Astrocyte (in vitro differentiated cells and primary cell): ENCODE results near the gene GUCY2F. TPM values are rescaled to one million over a fixed set of nuclear protein-coding genes. Genes with fewer than 3 reads are reported as not detected.
A peak's percentile ranks its signal among the peaks of the same experiment; 100 is the strongest.

Source experiments
- DNase-seq: peaks from one replicate; pipeline ENCODE4 v3.0.0-alpha.2; 2010; ENCODE audit warnings: low read depth
- FAIRE-seq: peaks from 2 replicates; lab custom pipeline; 2011; peaks lifted over from hg19 to GRCh38; lab: Jason Lieb, UNC
- H2AFZ ChIP-seq: 2 replicates; pipeline ENCODE4 v1.6.0; 2012; ENCODE audit warnings: low read depth, low read length, inconsistent platforms
- H3K27ac ChIP-seq: 2 replicates; pipeline ENCODE4 v1.5.1; 2011; ENCODE audit warnings: low read depth, low read length, inconsistent platforms
- H3K27me3 ChIP-seq: 2 replicates; pipeline ENCODE4 v1.6.0; 2011; ENCODE audit warnings: low read length, inconsistent platforms; ENCODE audit not compliant: insufficient read depth
- H3K36me3 ChIP-seq: 2 replicates; pipeline ENCODE4 v1.5.1; 2011; ENCODE audit warnings: low read length, inconsistent platforms; ENCODE audit not compliant: insufficient read depth
- H3K4me1 ChIP-seq: 2 replicates; pipeline ENCODE4 v1.5.1; 2011; ENCODE audit warnings: low read length, inconsistent platforms; ENCODE audit not compliant: insufficient read depth
- H3K4me2 ChIP-seq: 2 replicates; pipeline ENCODE4 v1.6.0; 2012; ENCODE audit warnings: low read length, inconsistent platforms
- H3K4me3 ChIP-seq: 2 replicates; pipeline ENCODE4 v1.5.1; 2011; ENCODE audit warnings: low read depth, mild to moderate bottlenecking, low read length, inconsistent platforms; ENCODE audit not compliant: insufficient read depth
- H3K79me2 ChIP-seq: 2 replicates; pipeline ENCODE4 v1.6.0; 2012; ENCODE audit warnings: mild to moderate bottlenecking, low read length, inconsistent platforms; ENCODE audit not compliant: insufficient read depth
- H3K9ac ChIP-seq: 2 replicates; pipeline ENCODE4 v1.6.0; 2012; ENCODE audit warnings: mild to moderate bottlenecking, low read length, inconsistent platforms
- H3K9me3 ChIP-seq: 2 replicates; pipeline ENCODE4 v1.5.1; 2012; ENCODE audit warnings: low read depth, mild to moderate bottlenecking, low read length, inconsistent platforms; ENCODE audit not compliant: insufficient read depth
- H4K20me1 ChIP-seq: 2 replicates; pipeline ENCODE4 v1.6.0; 2012; ENCODE audit warnings: low read length, inconsistent platforms; ENCODE audit not compliant: insufficient read depth
- H3K27ac Mint-ChIP-seq: one replicate; pipeline ENCODE4 v1.8.0; 2021; ENCODE audit warnings: mild to moderate bottlenecking, mixed read lengths; ENCODE audit not compliant: unreplicated experiment
- H3K27me3 Mint-ChIP-seq: one replicate; pipeline ENCODE4 v1.8.0; 2021; ENCODE audit warnings: low read depth, mixed read lengths; ENCODE audit not compliant: unreplicated experiment
- H3K36me3 Mint-ChIP-seq: one replicate; pipeline ENCODE4 v1.8.0; 2021; ENCODE audit warnings: low read depth, mixed read lengths; ENCODE audit not compliant: unreplicated experiment
- H3K4me1 Mint-ChIP-seq: one replicate; pipeline ENCODE4 v1.8.0; 2021; ENCODE audit warnings: low read depth, mixed read lengths; ENCODE audit not compliant: unreplicated experiment
- H3K4me3 Mint-ChIP-seq: one replicate; pipeline ENCODE4 v1.8.0; 2021; ENCODE audit warnings: mild to moderate bottlenecking, moderate library complexity, mixed read lengths; ENCODE audit not compliant: unreplicated experiment
- H3K9me3 Mint-ChIP-seq: one replicate; pipeline ENCODE4 v1.8.0; 2021; ENCODE audit warnings: mild to moderate bottlenecking, mixed read lengths; ENCODE audit not compliant: unreplicated experiment
- CTCF ChIP-seq: IDR thresholded peaks from 2 replicates; pipeline ENCODE4 v1.5.1; 2011; ENCODE audit warnings: low read depth, mild to moderate bottlenecking, inconsistent platforms, low read length, moderate library complexity; ENCODE audit not compliant: insufficient read depth
- EZH2 ChIP-seq: IDR thresholded peaks from 2 replicates; pipeline ENCODE4 v1.6.1; 2012; ENCODE audit warnings: mild to moderate bottlenecking, low read length, inconsistent platforms; ENCODE audit not compliant: insufficient read depth
- total RNA-seq: library from RNA; stranded (reverse); gene quantifications from 2 replicates; pipeline ENCODE4 v1.2.1, GENCODE V29; 2021

GUCY2F gene
- total RNA-seq, 1 donor from 2014 or later: not detected

GRCh38 chrX:109347632-109348031 is 134.3 kb downstream of the GUCY2F start:
- H3K9me3 ChIP-seq: no peaks in the 10 kb centered on the region
- peak overlapping the region; percentile 45 for H3K27ac ChIP-seq
- Mint-ChIP-seq H3K4me3 (no peak overlapping the region), H3K4me1 (peaks cover 25% of the 10 kb centered on the region), H3K36me3 (no peaks in the 10 kb centered on the region), H3K9me3 (no peaks in the 10 kb centered on the region), H3K27ac (peak overlapping the region; percentile 77), H3K27me3 (no peaks in the 10 kb centered on the region)
- FAIRE-seq: peak; percentile 92
- H3K4me1 ChIP-seq: peaks cover 16% of the 10 kb centered on the region
- H2AFZ ChIP-seq: no peak overlapping the region
- H3K4me3 ChIP-seq: no peak overlapping the region
- no peak overlapping the region for H3K9ac ChIP-seq
- no peaks in the 10 kb centered on the region for H3K27me3 ChIP-seq
- no peaks in the 10 kb centered on the region for H3K36me3 ChIP-seq
- DNase-seq: peak; percentile 68
- TF ChIP-seq CTCF (no peak), EZH2 (no peak)
- H3K4me2 ChIP-seq: peak overlapping the region; percentile 44
- H4K20me1 ChIP-seq: no peaks in the 10 kb centered on the region
- no peaks in the 10 kb centered on the region for H3K79me2 ChIP-seq

- Histone ChIP-seq H3K79me2 (no peaks in the 10 kb centered on the region), H3K27me3 (no peaks in the 10 kb centered on the region), H3K4me2 (no peak overlapping the region), H4K20me1 (no peaks in the 10 kb centered on the region), H3K4me3 (no peak overlapping the region), H3K9ac (no peak overlapping the region), H3K27ac (no peak overlapping the region), H3K4me1 (peaks cover 16% of the 10 kb centered on the region), H2AFZ (no peak overlapping the region), H3K36me3 (no peaks in the 10 kb centered on the region), H3K9me3 (no peaks in the 10 kb centered on the region)
- Mint-ChIP-seq H3K27ac (no peak overlapping the region), H3K36me3 (no peaks in the 10 kb centered on the region), H3K4me1 (peaks cover 19% of the 10 kb centered on the region), H3K9me3 (no peaks in the 10 kb centered on the region), H3K4me3 (no peak overlapping the region), H3K27me3 (no peaks in the 10 kb centered on the region)
- no peak for DNase-seq
- no peak for FAIRE-seq
- TF ChIP-seq EZH2: no peak
- no peak for TF ChIP-seq CTCF
These were observed 135.4 kb downstream of the GUCY2F start for GRCh38 chrX:109346491-109346890.

- no peak for FAIRE-seq
- no peaks in the 10 kb centered on the region for H3K9me3 Mint-ChIP-seq
- H3K36me3 Mint-ChIP-seq: no peaks in the 10 kb centered on the region
- no peaks in the 10 kb centered on the region for H3K9me3 ChIP-seq
- no peak for TF ChIP-seq EZH2
- no peak for TF ChIP-seq CTCF
- no peak overlapping the region for H3K4me3 Mint-ChIP-seq
- H3K27ac Mint-ChIP-seq: no peak overlapping the region
- H4K20me1 ChIP-seq: no peaks in the 10 kb centered on the region
- no peak overlapping the region for H3K27ac ChIP-seq
- peaks cover 19% of the 10 kb centered on the region for H3K4me1 Mint-ChIP-seq
- no peak overlapping the region for H3K9ac ChIP-seq
- no peaks in the 10 kb centered on the region for H3K36me3 ChIP-seq
- peaks cover 16% of the 10 kb centered on the region for H3K4me1 ChIP-seq
- no peak for DNase-seq
- no peak overlapping the region for H3K4me3 ChIP-seq
- no peaks in the 10 kb centered on the region for H3K27me3 Mint-ChIP-seq
- H2AFZ ChIP-seq: no peak overlapping the region
- H3K79me2 ChIP-seq: no peaks in the 10 kb centered on the region
- H3K4me2 ChIP-seq: no peak overlapping the region
- no peaks in the 10 kb centered on the region for H3K27me3 ChIP-seq
These were observed 136.0 kb downstream of the GUCY2F start for GRCh38 chrX:109345856-109346255.
